Ovary (tissue), 9 donors: ENCODE measurements around the gene REEP5. TPM values are rescaled to one million over a fixed set of nuclear protein-coding genes. Genes with fewer than 3 reads are reported as not detected.

ENCODE experiments used
- DNase-seq, 5 donors: peaks; one replicate each; pipeline ENCODE4 v3.0.0-alpha.2; 2019 to 2020
- H3K27ac ChIP-seq, 2 donors: fragments of 200-600 bp; one replicate each; pipeline versions ENCODE4 v1.5.1 to v1.8.0; 2019 to 2022
- H3K27me3 ChIP-seq: fragments of 200-600 bp; one replicate; pipeline ENCODE4 v1.8.0; 2022
- H3K36me3 ChIP-seq: fragments of 200-600 bp; sonication (generic); one replicate; pipeline ENCODE4 v1.5.1; 2019
- H3K4me1 ChIP-seq: one replicate; pipeline ENCODE4 v1.8.1; 2013; ENCODE audit warnings: mild to moderate bottlenecking, moderate library complexity; ENCODE audit not compliant: insufficient read depth
- H3K4me3 ChIP-seq: fragments of 200-600 bp; sonication (generic); one replicate; pipeline ENCODE4 v1.5.1; 2017
- H3K9me3 ChIP-seq, 2 donors: fragments of 200-600 bp in 1 of 2; sonication (generic) in 1 of 2; one replicate each; pipeline versions ENCODE4 v1.5.1 to v1.8.1; 2013 to 2019; ENCODE audit warnings: mild to moderate bottlenecking in 1 of 2, moderate library complexity in 1 of 2
- EP300 ChIP-seq: sonication (generic); formaldehyde crosslinking; IDR thresholded peaks from one replicate; pipeline ENCODE4 v1.6.1; 2017; ENCODE audit warnings: antibody characterized with exemption
- POLR2A ChIP-seq: fragments of 450-650 bp; IDR thresholded peaks from one replicate; pipeline ENCODE4 v1.6.1; 2017; ENCODE audit warnings: antibody characterized with exemption, mild to moderate bottlenecking, moderate library complexity
- WGBS, 3 donors: extraction: QIAGEN DNeasy Blood & Tissue Kit in 1 of 3; methylation state at CpG; one replicate each; pipeline versions ENCODE4 v1.1.5 to v1.1.7; 2013 to 2017; 5-methylcytosine and 5-hydroxymethylcytosine counted together
- intact Hi-C, 4 donors: fragments of 100-400 bp; cut with DNase I; formaldehyde crosslinking; loops; one replicate each; pipeline versions ENCODE4 v1.11.0 to v1.15.1; 2022 to 2023
- polyA plus RNA-seq, 2 donors: library from polyadenylated mRNA; stranded (reverse); fragments of 200-250 nt in 1 of 2; fragments of 350-450 nt in 1 of 2; fragmentation: Illumina TruSeq in 1 of 2; extraction: RNeasy Lipid Tissue Mini Kit (QIAGEN cat#74804) in 1 of 2; gene quantifications; one replicate each; pipeline ENCODE4 v1.2.3, GENCODE V29; 2013 to 2014
- total RNA-seq, 7 donors: library from RNA; depleted of rRNA in 2 of 7; stranded (reverse); fragments of >200 nt in 2 of 7; fragmentation: NEBNext Ultra II Directional in 3 of 7; extraction: Animal tissue kit (Norgen Biotek cat#: 25700) in 3 of 7; gene quantifications; one replicate each; pipeline versions ENCODE4 v1.1.0 to v1.2.4, GENCODE V29; 2016 to 2023
- TF ChIP-seq, protein P1 (sequence below), 3 donors: fragments of 450-650 bp in 2 of 3; fragments of 200-600 bp in 1 of 3; IDR thresholded peaks; one replicate each; pipeline versions ENCODE4 v1.5.1 to v1.8.0; 2016 to 2022; ENCODE audit warnings: antibody characterized with exemption in 3 of 3, mild to moderate bottlenecking in 1 of 3
- donor health status: DM: no; HTN: no; CAD: no; lungs with moderate emphysema.
- donor health status: DM: no; HTN: no; CAD: no.
- donor health status: Bipolar disorder and iron deficiency.
- donor health status: DM: yes; HTN: yes; CAD: no.
- donor health status: DM: no; HTN: no; CAD: no.
- donor health status: DM: yes; HTN: yes; CAD: no.

The REEP5 gene
- total and polyA plus RNA-seq, 9 donors, result 50.2 to 90.4 (median 67.6) TPM

DNA sequence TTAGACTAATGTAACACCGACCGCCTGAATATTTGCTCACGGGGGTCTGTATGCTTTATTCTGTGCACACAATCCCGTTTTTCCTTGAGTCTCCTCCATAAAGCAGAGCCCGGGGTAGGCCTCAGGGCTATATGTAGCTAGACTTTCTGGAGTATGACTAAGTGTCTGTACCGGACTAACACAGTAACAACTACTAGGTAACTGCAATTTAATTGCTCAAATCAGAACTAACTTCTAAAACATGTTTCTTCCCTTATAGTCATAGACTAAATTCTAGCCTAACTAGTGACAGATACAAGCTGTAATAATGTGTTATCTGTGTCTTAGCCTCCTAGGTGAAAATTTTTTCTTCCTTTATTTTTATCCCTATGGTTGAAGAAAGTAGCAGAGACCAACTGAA, 2.1 kb downstream of the REEP5 start:
- WGBS, 3 donors, result 94 to 96% (median 95%) methylated on average over 6 of the region's 6 CpGs
- intact Hi-C loops, result loop anchor here in 2 of 4 donors (10.0 kb wide), 2 partner anchors 55 to 365 kb away; partner anchors contain the start of gene DCP2 (in 1 of the 2)
- Histone ChIP-seq H3K9me3 (no peaks in the 10 kb centered on the region), H3K4me3 (no peak overlapping the region), H3K27me3 (no peaks in the 10 kb centered on the region), H3K27ac (no peak overlapping the region), H3K36me3 (no peaks in the 10 kb centered on the region), H3K4me1 (peaks cover 5% of the 10 kb centered on the region)
- no peak for TF ChIP-seq POLR2A
- TF ChIP-seq EP300, result no peak
- TF ChIP-seq, protein P1, sequence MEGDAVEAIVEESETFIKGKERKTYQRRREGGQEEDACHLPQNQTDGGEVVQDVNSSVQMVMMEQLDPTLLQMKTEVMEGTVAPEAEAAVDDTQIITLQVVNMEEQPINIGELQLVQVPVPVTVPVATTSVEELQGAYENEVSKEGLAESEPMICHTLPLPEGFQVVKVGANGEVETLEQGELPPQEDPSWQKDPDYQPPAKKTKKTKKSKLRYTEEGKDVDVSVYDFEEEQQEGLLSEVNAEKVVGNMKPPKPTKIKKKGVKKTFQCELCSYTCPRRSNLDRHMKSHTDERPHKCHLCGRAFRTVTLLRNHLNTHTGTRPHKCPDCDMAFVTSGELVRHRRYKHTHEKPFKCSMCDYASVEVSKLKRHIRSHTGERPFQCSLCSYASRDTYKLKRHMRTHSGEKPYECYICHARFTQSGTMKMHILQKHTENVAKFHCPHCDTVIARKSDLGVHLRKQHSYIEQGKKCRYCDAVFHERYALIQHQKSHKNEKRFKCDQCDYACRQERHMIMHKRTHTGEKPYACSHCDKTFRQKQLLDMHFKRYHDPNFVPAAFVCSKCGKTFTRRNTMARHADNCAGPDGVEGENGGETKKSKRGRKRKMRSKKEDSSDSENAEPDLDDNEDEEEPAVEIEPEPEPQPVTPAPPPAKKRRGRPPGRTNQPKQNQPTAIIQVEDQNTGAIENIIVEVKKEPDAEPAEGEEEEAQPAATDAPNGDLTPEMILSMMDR (IDR thresholded peaks at IDR 0.05), result no peak
- no peak for DNase-seq

DNA sequence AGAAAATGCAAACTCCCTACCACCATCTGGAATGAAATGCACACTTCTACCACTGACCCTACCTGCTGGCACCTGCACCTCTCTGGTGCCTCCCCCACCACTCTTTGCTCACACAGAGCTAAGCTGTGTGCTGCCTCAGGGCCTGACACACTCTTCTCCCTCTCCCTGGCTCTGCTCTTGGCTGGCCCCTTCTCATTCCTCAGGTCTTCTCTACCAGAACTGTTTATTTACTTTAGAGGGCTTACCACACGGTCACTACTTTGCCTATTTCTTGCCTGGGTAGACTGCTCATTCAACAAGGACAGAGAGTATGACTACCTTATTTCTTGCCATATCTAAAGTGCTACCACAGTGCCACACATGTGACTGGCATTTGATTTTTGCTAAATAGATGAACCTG, 3.3 kb downstream of the REEP5 start:
- Histone ChIP-seq H3K27ac (no peak overlapping the region), H3K4me1 (peaks cover 5% of the 10 kb centered on the region), H3K27me3 (no peaks in the 10 kb centered on the region), H3K9me3 (no peaks in the 10 kb centered on the region), H3K4me3 (no peak overlapping the region), H3K36me3 (no peaks in the 10 kb centered on the region)
- TF ChIP-seq EP300, result no peak
- TF ChIP-seq POLR2A, result no peak
- TF ChIP-seq, protein P1 (IDR thresholded peaks at IDR 0.05), result no peak
- no peak for DNase-seq
- WGBS, 3 donors, result 65 to 75% (median 72%) methylated on average over 1 of the region's 1 CpG
- intact Hi-C loops, result loop anchor here in 1 of 4 donors (10.0 kb wide), 1 partner anchor 56 kb away; the partner anchor contains the start of gene DCP2

DNA sequence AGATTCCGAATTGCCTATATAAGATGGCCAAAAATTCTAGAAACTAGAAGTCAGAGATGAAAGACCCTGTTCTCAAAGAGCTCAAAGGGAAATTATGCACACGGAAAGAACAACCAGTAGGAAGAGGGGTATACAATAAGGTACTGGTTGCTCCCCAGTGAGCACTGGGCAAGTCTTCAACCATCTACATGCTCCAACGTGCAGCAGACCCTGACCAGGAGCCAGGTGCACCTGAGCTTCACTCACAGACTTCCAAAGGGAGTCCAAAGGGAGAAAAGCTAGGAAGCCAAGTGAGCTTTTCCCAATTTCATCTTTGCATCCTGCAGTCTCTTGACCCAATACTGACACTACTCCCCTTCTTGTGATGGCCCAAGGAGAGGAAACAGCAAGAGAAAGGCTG, 3.9 kb downstream of the REEP5 start:
- DNase-seq, result no peak
- H3K9me3 ChIP-seq, result no peaks in the 10 kb centered on the region
- TF ChIP-seq POLR2A, result no peak
- no peak for TF ChIP-seq EP300
- TF ChIP-seq, protein P1 (IDR thresholded peaks at IDR 0.05), result no peak
- no peaks in the 10 kb centered on the region for H3K36me3 ChIP-seq
- intact Hi-C loops, result loop anchor here in 1 of 4 donors (10.0 kb wide), 1 partner anchor 57 kb away; the partner anchor contains the start of gene DCP2
- no peak overlapping the region for H3K27ac ChIP-seq
- H3K4me3 ChIP-seq, result no peak overlapping the region
- no peaks in the 10 kb centered on the region for H3K27me3 ChIP-seq
- WGBS, 3 donors, result 82 to 88% (median 84%) methylated on average over 3 of the region's 3 CpGs
- peaks cover 7% of the 10 kb centered on the region for H3K4me1 ChIP-seq

DNA sequence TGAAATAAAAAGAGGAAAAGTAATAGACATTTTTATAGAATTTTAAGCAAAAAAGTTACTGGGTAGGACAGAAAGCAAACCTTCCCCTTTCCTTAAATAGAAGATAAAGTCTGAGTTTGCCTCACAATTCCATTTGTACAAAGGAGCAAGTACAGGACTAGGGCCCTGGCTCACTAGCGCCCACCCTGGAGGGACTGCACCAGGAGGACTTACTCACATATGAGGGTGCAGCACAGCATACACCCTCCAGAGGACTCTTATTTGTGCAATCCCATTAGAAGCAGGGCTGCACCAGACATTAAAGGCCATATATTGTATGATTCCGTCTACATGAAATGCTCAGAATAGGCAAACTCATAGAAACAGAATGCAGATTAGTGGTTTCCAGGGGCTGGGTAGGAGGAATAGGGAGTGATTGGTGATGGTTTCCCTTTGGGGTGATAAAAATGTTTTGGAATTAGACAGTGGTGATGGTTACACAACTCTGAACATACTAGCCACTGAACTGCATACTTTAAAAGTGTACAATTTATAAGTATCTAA, 4.5 kb downstream of the REEP5 start:
- intact Hi-C loops, result loop anchor here in 1 of 4 donors (10.0 kb wide), 1 partner anchor 57 kb away; the partner anchor contains the start of gene DCP2
- no peak for TF ChIP-seq EP300
- TF ChIP-seq, protein P1 (IDR thresholded peaks at IDR 0.05), result no peak
- 82 to 94% (median 93%) methylated on average over 2 of the region's 2 CpGs for WGBS, 3 donors
- Histone ChIP-seq H3K4me3 (no peak overlapping the region), H3K36me3 (no peaks in the 10 kb centered on the region), H3K27me3 (no peaks in the 10 kb centered on the region), H3K4me1 (peaks cover 10% of the 10 kb centered on the region), H3K27ac (no peak overlapping the region), H3K9me3 (no peaks in the 10 kb centered on the region)
- DNase-seq, result no peak
